HG02623 (cell line): ENCODE data around the gene RAD51B.

Source experiments
- ATAC-seq: cut with Tn5 transposase; IDR thresholded peaks from one replicate; pipeline ENCODE4 v1.9.1; 2021; ENCODE audit warnings: moderate library complexity; ENCODE audit not compliant: unreplicated experiment

The RAD51B gene

GRCh38 chr14:68666899-68667298, 847.3 kb downstream of the RAD51B start:
- no peak for ATAC-seq

- no peak for ATAC-seq
These were observed 847.8 kb downstream of the RAD51B start for GRCh38 chr14:68667313-68667791.

- no peak for ATAC-seq
These were observed 848.4 kb downstream of the RAD51B start for GRCh38 chr14:68668028-68668427.

GRCh38 chr14:68668531-68668930, 849.0 kb downstream of the RAD51B start:
- no peak for ATAC-seq

GRCh38 chr14:68669111-68669511, 849.5 kb downstream of the RAD51B start:
- ATAC-seq: no peak

GRCh38 chr14:68669603-68670358, 850.2 kb downstream of the RAD51B start:
- ATAC-seq: no peak

GRCh38 chr14:68670359-68670715, 850.8 kb downstream of the RAD51B start:
- ATAC-seq: no peak

- ATAC-seq: no peak
These were observed 852.3 kb downstream of the RAD51B start for GRCh38 chr14:68671909-68672308.

- ATAC-seq: no peak
These were observed 853.2 kb downstream of the RAD51B start for GRCh38 chr14:68672609-68673285.

GRCh38 chr14:68673464-68673863, 853.9 kb downstream of the RAD51B start:
- no peak for ATAC-seq

GRCh38 chr14:68674538-68675232, 855.1 kb downstream of the RAD51B start:
- no peak for ATAC-seq

GRCh38 chr14:68675233-68675577, 855.6 kb downstream of the RAD51B start:
- ATAC-seq: no peak

GRCh38 chr14:68676511-68676943, 856.9 kb downstream of the RAD51B start:
- ATAC-seq: no peak

GRCh38 chr14:68677476-68677875, 857.9 kb downstream of the RAD51B start:
- no peak for ATAC-seq

- no peak for ATAC-seq
These were observed 858.3 kb downstream of the RAD51B start for GRCh38 chr14:68677901-68678300.

GRCh38 chr14:68678471-68678870, 858.9 kb downstream of the RAD51B start:
- no peak for ATAC-seq

GRCh38 chr14:68679301-68679700, 859.7 kb downstream of the RAD51B start:
- no peak for ATAC-seq

- no peak for ATAC-seq
These were observed 860.3 kb downstream of the RAD51B start for GRCh38 chr14:68679746-68680467.

- no peak for ATAC-seq
These were observed 861.0 kb downstream of the RAD51B start for GRCh38 chr14:68680541-68681051.

GRCh38 chr14:68681256-68682011, 861.9 kb downstream of the RAD51B start:
- ATAC-seq: no peak
